ENCODE measurements around the gene HOXC9.

DNA sequence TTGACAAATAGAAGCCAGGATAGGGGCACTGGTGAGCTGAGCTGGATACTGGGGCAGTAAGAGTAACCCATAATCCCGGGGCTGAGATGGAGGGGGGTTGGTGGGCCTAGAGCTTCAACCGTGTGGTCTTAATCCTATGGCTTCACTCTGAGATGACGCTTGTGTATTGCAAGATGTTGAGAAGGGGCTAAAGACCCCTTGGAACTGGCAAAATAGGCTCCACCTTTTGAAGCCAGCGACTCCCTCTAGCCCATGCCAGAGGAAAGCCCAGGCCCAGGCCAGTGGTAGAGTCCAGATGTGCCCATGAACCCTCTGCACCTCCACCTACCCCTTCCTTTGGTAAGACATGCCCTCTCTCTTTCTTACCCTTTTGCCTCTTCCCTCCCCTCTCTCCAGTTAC, 40.6 kb upstream of the HOXC9 start:
- TF ChIP-seq POLR2A (IDR thresholded peaks at IDR 0.05; ENCODE audit: extremely low read depth, insufficient read length), result no peak
- TF ChIP-seq, protein P1, sequence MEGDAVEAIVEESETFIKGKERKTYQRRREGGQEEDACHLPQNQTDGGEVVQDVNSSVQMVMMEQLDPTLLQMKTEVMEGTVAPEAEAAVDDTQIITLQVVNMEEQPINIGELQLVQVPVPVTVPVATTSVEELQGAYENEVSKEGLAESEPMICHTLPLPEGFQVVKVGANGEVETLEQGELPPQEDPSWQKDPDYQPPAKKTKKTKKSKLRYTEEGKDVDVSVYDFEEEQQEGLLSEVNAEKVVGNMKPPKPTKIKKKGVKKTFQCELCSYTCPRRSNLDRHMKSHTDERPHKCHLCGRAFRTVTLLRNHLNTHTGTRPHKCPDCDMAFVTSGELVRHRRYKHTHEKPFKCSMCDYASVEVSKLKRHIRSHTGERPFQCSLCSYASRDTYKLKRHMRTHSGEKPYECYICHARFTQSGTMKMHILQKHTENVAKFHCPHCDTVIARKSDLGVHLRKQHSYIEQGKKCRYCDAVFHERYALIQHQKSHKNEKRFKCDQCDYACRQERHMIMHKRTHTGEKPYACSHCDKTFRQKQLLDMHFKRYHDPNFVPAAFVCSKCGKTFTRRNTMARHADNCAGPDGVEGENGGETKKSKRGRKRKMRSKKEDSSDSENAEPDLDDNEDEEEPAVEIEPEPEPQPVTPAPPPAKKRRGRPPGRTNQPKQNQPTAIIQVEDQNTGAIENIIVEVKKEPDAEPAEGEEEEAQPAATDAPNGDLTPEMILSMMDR (IDR thresholded peaks at IDR 0.05; ENCODE audit: low read depth, low read length), result no peak
- TF ChIP-seq MYC (IDR thresholded peaks at IDR 0.05; ENCODE audit: low read depth, low read length), result no peak
